OCI-LY7 (cell line): ENCODE results near the gene CARM1. TPM values are rescaled to one million over a fixed set of nuclear protein-coding genes. Genes with fewer than 3 reads are reported as not detected.

Experiments
- Bru-seq: library from RNA; stranded (reverse); fragments of 400-500 nt; gene quantifications from one replicate; lab custom pipeline; 2021; lab: Mats Ljungman, UMichigan
- BruChase-seq, 2 experiments: library from RNA; stranded (reverse); fragments of 400-500 nt; gene quantifications; one replicate each; lab custom pipeline; 2021; lab: Mats Ljungman, UMichigan
- BruUV-seq: library from RNA; stranded (reverse); fragments of 400-500 nt; replicated peaks from 2 replicates; lab custom pipeline; 2021; lab: Mats Ljungman, UMichigan
- CTCF ChIA-PET: fragments of 300-600 bp; sonication (Branson Sonifier 250); formaldehyde crosslinking; loops from one replicate; lab custom pipeline; 2022; ENCODE audit warnings: antibody characterized with exemption; ENCODE audit not compliant: unreplicated experiment; lab: Charles Lee
- POLR2A ChIA-PET: fragments of 300-600 bp; sonication (Branson Sonifier 250); formaldehyde crosslinking; loops from one replicate; lab custom pipeline; 2022; ENCODE audit warnings: antibody characterized with exemption; lab: Charles Lee
- DNase-seq: peaks from one replicate; pipeline ENCODE4 v3.0.0-alpha.2; 2015; ENCODE audit warnings: low spot score
- H2AFZ ChIP-seq: fragments of 200-600 bp; sonication (generic), shearing (Covaris generic); 2 replicates; pipeline ENCODE4 v1.6.1; 2014; ENCODE audit warnings: mild to moderate bottlenecking, antibody characterized with exemption, low read length, moderate library complexity
- H3K27ac ChIP-seq: fragments of 200-600 bp; sonication (generic); 2 replicates; pipeline ENCODE4 v1.5.1; 2014; ENCODE audit warnings: mixed run types, low read depth, mild to moderate bottlenecking, moderate library complexity, low read length, inconsistent platforms; ENCODE audit not compliant: poor library complexity, severe bottlenecking
- H3K36me3 ChIP-seq: fragments of 200-600 bp; sonication (generic); 2 replicates; pipeline ENCODE4 v1.6.1; 2014; ENCODE audit warnings: mild to moderate bottlenecking, antibody characterized with exemption, low read length, moderate library complexity, mixed read lengths; ENCODE audit not compliant: insufficient read depth
- H3K4me1 ChIP-seq: fragments of 200-600 bp; sonication (generic); 2 replicates; pipeline ENCODE4 v1.5.1; 2014; ENCODE audit warnings: mild to moderate bottlenecking, low read length; ENCODE audit not compliant: insufficient read depth, poor library complexity, severe bottlenecking
- H3K4me2 ChIP-seq: fragments of 200-600 bp; sonication (generic); 2 replicates; pipeline ENCODE4 v1.6.1; 2014; ENCODE audit warnings: mild to moderate bottlenecking, low read length
- H3K4me3 ChIP-seq: fragments of 200-600 bp; sonication (generic); 2 replicates; pipeline ENCODE4 v1.5.1; 2014; ENCODE audit warnings: mild to moderate bottlenecking, low read depth, low read length; ENCODE audit not compliant: poor library complexity, severe bottlenecking
- H3K79me2 ChIP-seq: fragments of 200-600 bp; sonication (generic); 2 replicates; pipeline ENCODE4 v1.6.1; 2016; ENCODE audit warnings: low read depth, mild to moderate bottlenecking, low read length, moderate library complexity, mixed read lengths; ENCODE audit not compliant: insufficient read depth
- H3K9me2 ChIP-seq: fragments of 200-600 bp; sonication (generic); 2 replicates; pipeline ENCODE4 v1.6.1; 2016; ENCODE audit warnings: mild to moderate bottlenecking, low read length, mixed read lengths; ENCODE audit not compliant: insufficient read depth
- H3K9me3 ChIP-seq: fragments of 200-600 bp; sonication (generic); 2 replicates; pipeline ENCODE4 v1.6.1; 2014; ENCODE audit warnings: mild to moderate bottlenecking, mixed run types, low read length, mixed read lengths
- H4K20me1 ChIP-seq: fragments of 200-600 bp; sonication (generic); 2 replicates; pipeline ENCODE4 v1.6.1; 2014; ENCODE audit warnings: mild to moderate bottlenecking, antibody characterized with exemption, low read length, moderate library complexity, mixed read lengths; ENCODE audit not compliant: insufficient read depth
- EZH2phosphoT487 ChIP-seq: fragments of 200-600 bp; sonication (generic); IDR thresholded peaks from 2 replicates; pipeline ENCODE4 v1.6.1; 2018; ENCODE audit warnings: low read depth, borderline replicate concordance, mild to moderate bottlenecking, mixed run types, antibody characterized with exemption, low read length, moderate library complexity, mixed read lengths
- intact Hi-C: fragments of 100-400 bp; cut with micrococcal nuclease; formaldehyde crosslinking; loops from one replicate; pipeline ENCODE4 v1.10.0; 2022; ENCODE audit not compliant: unreplicated experiment
- long read RNA-seq: library from polyadenylated mRNA; stranded (forward); transcript quantifications from one replicate; pipeline ENCODE4 v2.0.0, GENCODE V29; 2022
- total RNA-seq, 2 experiments: library from RNA; depleted of rRNA in 1 of 2; stranded (reverse); fragments of >200 nt in 1 of 2; shearing (Covaris generic) in 1 of 2; gene quantifications; 2 replicates each; pipeline ENCODE4 v1.2.3, GENCODE V29; 2014 to 2022
- TF ChIP-seq, protein P1 (sequence below): fragments of 200-600 bp; sonication (generic); conservative IDR thresholded peaks from 2 replicates; pipeline ENCODE4 v1.5.1; 2014; ENCODE audit warnings: mild to moderate bottlenecking, antibody characterized with exemption, low read length, moderate library complexity, mixed read lengths

Gene CARM1
- total RNA-seq (2014; rRNA removed; shearing (Covaris generic)) (35.1 and 41.2 TPM in 2 replicates), total RNA-seq (2022) (107 and 108 TPM in 2 replicates), Bru-seq, nascent RNA (percentile 64 among the genes with signal in this experiment), BruChase-seq, experiment 1, labeled RNA remaining after a 6-hour chase (percentile 80 among the genes with signal in this experiment), BruChase-seq, experiment 2, labeled RNA remaining after a 2-hour chase (percentile 69 among the genes with signal in this experiment)
- long read RNA-seq, transcript CARM1-201 (16 exons, 3,330 nt) = minor isoform, 132 of 407 reads
- long read RNA-seq, transcript CARM1-202 (15 exons, 2,722 nt) = major isoform, 205 of 407 reads
- long read RNA-seq, partial matches to known transcripts = 18 of 407 reads
- long read RNA-seq, other reads (novel, unspliced or antisense) = 52 of 407 reads

DNA sequence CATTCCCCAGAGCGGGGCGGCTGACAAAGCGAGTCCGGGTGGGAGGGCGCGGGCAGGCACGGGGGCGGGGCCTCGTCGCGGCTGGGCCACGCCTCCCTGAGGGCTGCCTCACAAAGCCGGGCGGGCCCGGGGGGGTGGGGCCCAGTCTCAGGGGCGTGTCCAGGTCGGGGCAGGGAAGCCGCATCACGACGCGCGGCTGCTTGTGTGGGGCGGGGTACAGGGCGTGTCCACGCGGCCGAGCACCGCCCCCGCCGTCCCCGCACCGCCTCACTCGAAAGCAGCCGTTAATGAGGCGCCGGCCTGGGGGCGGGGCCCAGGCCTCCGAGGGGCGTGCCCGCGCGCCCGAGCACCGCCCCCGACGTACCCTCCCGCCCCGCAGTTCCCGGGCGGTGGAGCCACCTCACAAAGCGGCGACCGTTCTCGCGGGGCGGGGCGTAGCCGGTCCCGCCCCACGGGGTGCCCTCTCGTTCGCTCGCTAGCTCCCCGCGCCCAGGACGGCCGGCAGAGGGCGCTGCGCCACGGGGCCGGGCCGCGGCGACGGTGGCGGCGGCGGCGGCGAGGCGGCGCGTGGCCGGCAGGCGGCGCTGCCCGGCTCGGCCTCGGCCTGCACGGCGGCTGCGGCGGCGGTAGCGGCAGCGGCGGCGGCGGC, at the start of gene CARM1:
Gene CARM1, plus strand, starts transcription at position 599 of the 649 bp plus-strand sequence. CDS start 150 bp downstream, outside the sequence.
- H3K9me2 ChIP-seq = no peaks in the 10 kb centered on the region
- no TSS peak for BruUV-seq
- no peaks in the 10 kb centered on the region for H3K9me3 ChIP-seq
- TF ChIP-seq, protein P1, sequence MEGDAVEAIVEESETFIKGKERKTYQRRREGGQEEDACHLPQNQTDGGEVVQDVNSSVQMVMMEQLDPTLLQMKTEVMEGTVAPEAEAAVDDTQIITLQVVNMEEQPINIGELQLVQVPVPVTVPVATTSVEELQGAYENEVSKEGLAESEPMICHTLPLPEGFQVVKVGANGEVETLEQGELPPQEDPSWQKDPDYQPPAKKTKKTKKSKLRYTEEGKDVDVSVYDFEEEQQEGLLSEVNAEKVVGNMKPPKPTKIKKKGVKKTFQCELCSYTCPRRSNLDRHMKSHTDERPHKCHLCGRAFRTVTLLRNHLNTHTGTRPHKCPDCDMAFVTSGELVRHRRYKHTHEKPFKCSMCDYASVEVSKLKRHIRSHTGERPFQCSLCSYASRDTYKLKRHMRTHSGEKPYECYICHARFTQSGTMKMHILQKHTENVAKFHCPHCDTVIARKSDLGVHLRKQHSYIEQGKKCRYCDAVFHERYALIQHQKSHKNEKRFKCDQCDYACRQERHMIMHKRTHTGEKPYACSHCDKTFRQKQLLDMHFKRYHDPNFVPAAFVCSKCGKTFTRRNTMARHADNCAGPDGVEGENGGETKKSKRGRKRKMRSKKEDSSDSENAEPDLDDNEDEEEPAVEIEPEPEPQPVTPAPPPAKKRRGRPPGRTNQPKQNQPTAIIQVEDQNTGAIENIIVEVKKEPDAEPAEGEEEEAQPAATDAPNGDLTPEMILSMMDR = peak; percentile 52; the same call in 1 of the 2 replicates
- TF ChIP-seq EZH2phosphoT487 = no peak
- ChIA-PET POLR2A (interaction anchor here (0.5 to 1.4 kb wide), 2 partner anchors 18 to 295 kb away, joined by 4 to 6 read pairs; no protein-coding TSS in a partner anchor), CTCF (no interaction called here)
- H4K20me1 ChIP-seq = no peaks in the 10 kb centered on the region
- DNase-seq = peak; percentile 97
- H3K4me2 ChIP-seq = peak within 1 kb of the TSS; percentile 90
- peaks cover 17% of the 10 kb centered on the region for H3K36me3 ChIP-seq
- peak within 1 kb of the TSS; percentile 90 for H3K27ac ChIP-seq
- H3K4me3 ChIP-seq = peak within 1 kb of the TSS; percentile 99
- intact Hi-C loops = loop anchor here (1.0 to 10.0 kb wide), 3 partner anchors 17 to 306 kb away; partner anchors contain the start of genes CDKN2D, KRI1, TIMM29 and YIPF2
- peaks cover 43% of the 10 kb centered on the region for H3K79me2 ChIP-seq
- peak within 1 kb of the TSS; percentile 21; the same call in 1 of the 2 replicates for H2AFZ ChIP-seq
- peaks cover 54% of the 10 kb centered on the region for H3K4me1 ChIP-seq

DNA sequence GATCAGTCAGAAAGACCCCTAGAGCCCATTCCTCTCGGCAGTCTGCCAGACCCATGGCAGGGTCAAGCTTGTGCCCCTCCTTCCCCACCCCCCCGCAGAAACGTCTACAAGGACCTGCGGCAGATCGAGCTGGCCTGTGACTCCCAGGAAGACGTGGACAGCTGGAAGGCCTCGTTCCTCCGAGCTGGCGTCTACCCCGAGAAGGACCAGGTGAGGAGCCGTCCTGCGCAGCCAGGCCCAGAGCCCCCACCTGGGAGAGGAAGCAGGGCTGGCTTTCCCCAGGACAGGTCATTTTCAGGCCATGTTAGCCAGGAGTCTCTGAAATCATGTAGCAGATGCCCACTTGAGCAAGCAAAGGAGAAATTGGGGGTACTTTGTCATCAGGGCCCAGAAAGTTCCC, 47.7 kb upstream of the CARM1 start:
- no TSS peak for BruUV-seq
- TF ChIP-seq, protein P1 = no peak
- TF ChIP-seq EZH2phosphoT487 = no peak
- Histone ChIP-seq H3K9me3 (no peaks in the 10 kb centered on the region), H3K4me1 (no peaks in the 10 kb centered on the region), H3K4me2 (no peak overlapping the region), H4K20me1 (no peaks in the 10 kb centered on the region), H3K4me3 (no peak overlapping the region), H3K9me2 (no peaks in the 10 kb centered on the region), H3K79me2 (no peaks in the 10 kb centered on the region), H3K27ac (no peak overlapping the region), H3K36me3 (peaks cover 56% of the 10 kb centered on the region), H2AFZ (no peak overlapping the region)
- ChIA-PET CTCF (no interaction called here), POLR2A (no interaction called here)
- DNase-seq = no peak
- intact Hi-C loops = no loop called here
